ENCODE results near the gene FURIN.

Gene FURIN

GRCh38 chr15:90929246-90930019, 61.0 kb downstream of the FURIN start:
- peak overlapping the region; percentile 62 for H3K27ac ChIP-seq (ENCODE audit: poor library complexity, severe bottlenecking)
- no peaks in the 10 kb centered on the region for H3K27me3 ChIP-seq (ENCODE audit: insufficient read depth, poor library complexity, severe bottlenecking)
- no peaks in the 10 kb centered on the region for H3K36me3 ChIP-seq (ENCODE audit: low read depth)
- H3K9me3 ChIP-seq (ENCODE audit: severe bottlenecking), result no peaks in the 10 kb centered on the region
- TF ChIP-seq, protein P1, sequence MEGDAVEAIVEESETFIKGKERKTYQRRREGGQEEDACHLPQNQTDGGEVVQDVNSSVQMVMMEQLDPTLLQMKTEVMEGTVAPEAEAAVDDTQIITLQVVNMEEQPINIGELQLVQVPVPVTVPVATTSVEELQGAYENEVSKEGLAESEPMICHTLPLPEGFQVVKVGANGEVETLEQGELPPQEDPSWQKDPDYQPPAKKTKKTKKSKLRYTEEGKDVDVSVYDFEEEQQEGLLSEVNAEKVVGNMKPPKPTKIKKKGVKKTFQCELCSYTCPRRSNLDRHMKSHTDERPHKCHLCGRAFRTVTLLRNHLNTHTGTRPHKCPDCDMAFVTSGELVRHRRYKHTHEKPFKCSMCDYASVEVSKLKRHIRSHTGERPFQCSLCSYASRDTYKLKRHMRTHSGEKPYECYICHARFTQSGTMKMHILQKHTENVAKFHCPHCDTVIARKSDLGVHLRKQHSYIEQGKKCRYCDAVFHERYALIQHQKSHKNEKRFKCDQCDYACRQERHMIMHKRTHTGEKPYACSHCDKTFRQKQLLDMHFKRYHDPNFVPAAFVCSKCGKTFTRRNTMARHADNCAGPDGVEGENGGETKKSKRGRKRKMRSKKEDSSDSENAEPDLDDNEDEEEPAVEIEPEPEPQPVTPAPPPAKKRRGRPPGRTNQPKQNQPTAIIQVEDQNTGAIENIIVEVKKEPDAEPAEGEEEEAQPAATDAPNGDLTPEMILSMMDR (IDR thresholded peaks at IDR 0.05; ENCODE audit: poor library complexity, severe bottlenecking), result peak; percentile 11
- peaks cover 17% of the 10 kb centered on the region for H3K4me1 ChIP-seq (ENCODE audit: insufficient read depth, poor library complexity, severe bottlenecking)
- ATAC-seq (ENCODE audit: low read depth) (no peak), DNase-seq (ENCODE audit: low spot score) (no peak)
- peak overlapping the region; percentile 46 for H3K4me3 ChIP-seq (ENCODE audit: severe bottlenecking)

DNA sequence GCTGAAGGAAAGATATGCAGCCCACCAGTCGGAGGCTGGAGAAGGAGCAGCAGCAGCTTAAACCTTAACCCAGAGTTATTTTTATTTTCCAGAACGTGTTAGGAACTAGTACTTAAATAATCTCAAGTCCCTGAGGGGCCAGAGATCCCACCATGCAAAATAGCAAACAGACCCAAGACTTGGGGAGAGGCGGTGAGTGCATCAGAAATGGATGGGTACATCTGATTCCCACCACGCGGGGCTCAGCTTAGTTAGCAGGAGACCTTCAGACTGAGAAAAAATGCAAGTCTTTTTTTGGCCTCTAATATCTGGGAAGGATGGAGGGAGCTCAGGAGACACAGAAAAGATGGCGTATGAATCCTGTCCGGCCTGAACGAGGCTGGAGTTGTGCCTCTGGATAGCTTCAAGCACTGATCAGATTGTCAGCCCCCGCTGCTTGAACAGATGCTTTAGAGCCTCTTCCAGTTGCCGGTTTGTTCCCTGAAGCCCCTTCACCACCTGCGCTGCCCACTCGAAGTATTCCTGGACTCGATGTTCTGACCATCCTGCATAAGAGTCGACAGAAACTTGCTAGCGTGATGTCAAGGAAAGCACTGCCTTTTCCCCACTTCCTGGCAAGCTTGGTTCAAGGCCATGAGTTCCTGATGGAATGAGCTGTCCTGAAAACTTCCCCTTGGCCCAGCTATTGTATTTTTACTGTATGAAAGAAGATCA, 62.6 kb downstream of the FURIN start:
- Histone ChIP-seq H3K4me1 (ENCODE audit: insufficient read depth, poor library complexity, severe bottlenecking) (peaks cover 17% of the 10 kb centered on the region), H3K27ac (ENCODE audit: poor library complexity, severe bottlenecking) (peak overlapping the region; percentile 62), H3K27me3 (ENCODE audit: insufficient read depth, poor library complexity, severe bottlenecking) (no peaks in the 10 kb centered on the region), H3K9me3 (ENCODE audit: severe bottlenecking) (no peaks in the 10 kb centered on the region), H3K36me3 (ENCODE audit: low read depth) (0 out of 2 replicates have a peak, but pooled peaks cover under 1% of the 10 kb centered on the region), H3K4me3 (ENCODE audit: severe bottlenecking) (peak overlapping the region; percentile 81)
- DNase-seq (ENCODE audit: low spot score) (no peak), ATAC-seq (ENCODE audit: low read depth) (no peak)
- TF ChIP-seq, protein P1 (IDR thresholded peaks at IDR 0.05; ENCODE audit: poor library complexity, severe bottlenecking), result no peak

DNA sequence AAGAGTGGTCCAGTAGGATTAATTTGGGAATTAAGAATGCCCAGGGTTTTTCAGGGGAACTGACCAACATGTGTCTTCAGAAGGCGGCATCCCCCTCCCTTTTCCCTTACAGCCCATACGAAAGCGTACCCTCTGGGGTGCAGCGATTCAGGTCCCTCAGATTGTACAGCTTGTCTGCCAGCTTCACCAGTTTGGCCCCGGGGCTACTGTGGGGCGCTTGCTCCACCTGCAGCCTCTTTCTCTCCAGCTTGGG, 63.1 kb downstream of the FURIN start:
- ATAC-seq (ENCODE audit: low read depth) (no peak), DNase-seq (ENCODE audit: low spot score) (no peak)
- Histone ChIP-seq H3K27ac (ENCODE audit: poor library complexity, severe bottlenecking) (peak overlapping the region; percentile 62), H3K9me3 (ENCODE audit: severe bottlenecking) (no peaks in the 10 kb centered on the region), H3K4me1 (ENCODE audit: insufficient read depth, poor library complexity, severe bottlenecking) (peaks cover 17% of the 10 kb centered on the region), H3K36me3 (ENCODE audit: low read depth) (peaks cover 5% of the 10 kb centered on the region), H3K27me3 (ENCODE audit: insufficient read depth, poor library complexity, severe bottlenecking) (no peaks in the 10 kb centered on the region), H3K4me3 (ENCODE audit: severe bottlenecking) (peak overlapping the region; percentile 81)
- TF ChIP-seq, protein P1 (IDR thresholded peaks at IDR 0.05; ENCODE audit: poor library complexity, severe bottlenecking), result no peak

GRCh38 chr15:90931828-90932659, 63.7 kb downstream of the FURIN start, which contains the start of gene HDDC3:
HDDC3 (minus strand) TSS chr15:90932549; CDS start chr15:90932540, 9 bp downstream.
- Histone ChIP-seq H3K36me3 (ENCODE audit: low read depth) (peaks cover 11% of the 10 kb centered on the region), H3K27me3 (ENCODE audit: insufficient read depth, poor library complexity, severe bottlenecking) (no peaks in the 10 kb centered on the region), H3K4me3 (ENCODE audit: severe bottlenecking) (peak within 1 kb of the TSS; percentile 81), H3K27ac (ENCODE audit: poor library complexity, severe bottlenecking) (peak within 1 kb of the TSS; percentile 62), H3K4me1 (ENCODE audit: insufficient read depth, poor library complexity, severe bottlenecking) (peaks cover 17% of the 10 kb centered on the region), H3K9me3 (ENCODE audit: severe bottlenecking) (no peaks in the 10 kb centered on the region)
- TF ChIP-seq, protein P1 (IDR thresholded peaks at IDR 0.05; ENCODE audit: poor library complexity, severe bottlenecking), result peak; percentile 99
- ATAC-seq (ENCODE audit: low read depth), result peak; percentile 55
- peak; percentile 94 for DNase-seq (ENCODE audit: low spot score)

All from RWPE2 (cell line).